PC-3 (cell line): ENCODE results near the gene SNHG17. TPM values are rescaled to one million over a fixed set of nuclear protein-coding genes. Genes with fewer than 3 reads are reported as not detected.

Experiments used
- ATAC-seq: fragments of 200-7000 bp; cut with Tn5 transposase; 2 replicates; pipeline ENCODE4 v1.9.1; 2020; ENCODE audit warnings: mild to moderate bottlenecking, moderate library complexity
- BruUV-seq: library from RNA; stranded (reverse); fragments of 400-500 nt; replicated peaks from 2 replicates; lab custom pipeline; 2021; lab: Mats Ljungman, UMichigan
- CTCF ChIA-PET: fragments of 300-600 bp; sonication (Branson Sonifier 250); formaldehyde crosslinking; loops from one replicate; lab custom pipeline; 2022; ENCODE audit warnings: antibody characterized with exemption; lab: Charles Lee
- POLR2A ChIA-PET: fragments of 300-600 bp; sonication (Branson Sonifier 250); formaldehyde crosslinking; loops from one replicate; lab custom pipeline; 2022; ENCODE audit warnings: antibody characterized with exemption; ENCODE audit not compliant: unreplicated experiment; lab: Charles Lee
- DNase-seq: peaks from one replicate; pipeline ENCODE4 v3.0.0-alpha.2; 2015
- H2AFZ ChIP-seq: fragments of 300-600 bp; sonication (generic); 2 replicates; pipeline ENCODE4 v1.6.0; 2016; ENCODE audit warnings: antibody characterized with exemption, low read length
- H3F3A ChIP-seq: fragments of 300-600 bp; sonication (generic); one replicate; pipeline ENCODE4 v1.6.0; 2017; ENCODE audit warnings: antibody characterized with exemption, low read length, control low read depth, mild to moderate bottlenecking; ENCODE audit not compliant: unreplicated experiment
- H3K27ac ChIP-seq: fragments of 300-600 bp; sonication (generic); 2 replicates; pipeline ENCODE4 v1.5.1; 2016; ENCODE audit warnings: mild to moderate bottlenecking, low read length
- H3K27me3 ChIP-seq: fragments of 300-600 bp; sonication (generic); 2 replicates; pipeline ENCODE4 v1.6.1; 2016; ENCODE audit warnings: low read length, mixed read lengths
- H3K36me3 ChIP-seq: fragments of 300-600 bp; sonication (generic); 2 replicates; pipeline ENCODE4 v1.6.1; 2016; ENCODE audit warnings: low read depth, mixed run types, low read length, mixed read lengths
- H3K4me1 ChIP-seq: fragments of 300-600 bp; sonication (generic); 2 replicates; pipeline ENCODE4 v1.5.1; 2016; ENCODE audit warnings: low read length; ENCODE audit not compliant: insufficient read depth
- H3K4me2 ChIP-seq: fragments of 300-600 bp; sonication (generic); 2 replicates; pipeline ENCODE4 v1.6.0; 2016; ENCODE audit warnings: low read length
- H3K4me3 ChIP-seq: fragments of 300-600 bp; sonication (generic); 2 replicates; pipeline ENCODE4 v1.5.1; 2016; ENCODE audit warnings: mild to moderate bottlenecking, low read length, mixed read lengths
- H3K79me2 ChIP-seq: fragments of 300-600 bp; sonication (generic); 2 replicates; pipeline ENCODE4 v1.6.1; 2017; ENCODE audit warnings: low read length, mixed read lengths
- H3K9ac ChIP-seq: fragments of 300-600 bp; sonication (generic); 2 replicates; pipeline ENCODE4 v1.6.0; 2016; ENCODE audit warnings: mild to moderate bottlenecking, low read length
- H3K9me2 ChIP-seq: fragments of 300-600 bp; sonication (generic); replicated peaks from 2 replicates; pipeline ENCODE4 v1.6.1; 2016; ENCODE audit warnings: mixed run types, low read length, mixed read lengths
- H3K9me3 ChIP-seq: fragments of 300-600 bp; sonication (generic); 2 replicates; pipeline ENCODE4 v1.6.1; 2016; ENCODE audit warnings: low read length, mixed read lengths
- H4K20me1 ChIP-seq: fragments of 300-600 bp; sonication (generic); 2 replicates; pipeline ENCODE4 v1.6.1; 2016; ENCODE audit warnings: low read length, mixed read lengths
- EZH2 ChIP-seq: fragments of 300-600 bp; sonication (generic); IDR thresholded peaks from one replicate; pipeline ENCODE4 v1.6.1; 2017; ENCODE audit warnings: antibody characterized with exemption, mild to moderate bottlenecking, low read length; ENCODE audit not compliant: unreplicated experiment
- EZH2phosphoT487 ChIP-seq: fragments of 300-600 bp; sonication (generic); IDR thresholded peaks from 2 replicates; pipeline ENCODE4 v1.6.1; 2018; ENCODE audit warnings: mild to moderate bottlenecking, antibody characterized with exemption, low read length, borderline replicate concordance
- intact Hi-C: fragments of 100-400 bp; cut with micrococcal nuclease; formaldehyde crosslinking; loops from 2 replicates; pipeline ENCODE4 v1.9.0; 2023
- total RNA-seq: library from RNA; depleted of rRNA; stranded (reverse); fragments of >200 nt; gene quantifications from 2 replicates; pipeline ENCODE4 v1.2.3, GENCODE V29; 2014
- TF ChIP-seq, protein P1 (sequence below): fragments of 300-600 bp; sonication (generic); conservative IDR thresholded peaks from 2 replicates; pipeline ENCODE4 v1.5.1; 2017; ENCODE audit warnings: antibody characterized with exemption, low read depth, mild to moderate bottlenecking, low read length

SNHG17 gene
- total RNA-seq, 1 experiment from 2014 or later: 52.0 TPM

DNA sequence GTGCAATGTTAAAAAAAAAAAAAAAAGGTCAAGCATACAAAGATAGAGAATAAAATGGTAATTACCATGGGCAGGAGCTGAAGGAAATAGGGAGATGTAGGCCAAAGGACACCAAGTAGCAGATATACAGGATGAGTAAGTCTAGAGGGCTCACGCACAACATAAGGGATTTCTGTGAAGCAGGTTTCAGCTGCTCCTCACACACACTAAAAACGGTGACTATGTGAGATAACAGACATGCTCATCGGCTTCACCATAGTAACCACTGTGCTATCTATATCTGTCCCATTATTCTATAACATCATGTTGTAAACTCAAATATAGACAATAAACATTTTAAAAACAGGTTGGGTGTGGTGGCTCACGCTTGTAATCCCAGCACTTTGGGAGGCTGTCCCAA is 11.6 kb downstream of the SNHG17 start:
- intact Hi-C loops: no loop called here
- peaks cover 76% of the 10 kb centered on the region for H4K20me1 ChIP-seq
- H3K9me2 ChIP-seq: no peaks in the 10 kb centered on the region
- no TSS peak for BruUV-seq
- peaks cover 90% of the 10 kb centered on the region for H3K36me3 ChIP-seq
- ChIA-PET CTCF (no interaction called here), POLR2A (no interaction called here)
- H3K27me3 ChIP-seq: no peaks in the 10 kb centered on the region
- H3K79me2 ChIP-seq: peaks cover 62% of the 10 kb centered on the region
- no peak for DNase-seq
- TF ChIP-seq EZH2: no peak
- TF ChIP-seq, protein P1, sequence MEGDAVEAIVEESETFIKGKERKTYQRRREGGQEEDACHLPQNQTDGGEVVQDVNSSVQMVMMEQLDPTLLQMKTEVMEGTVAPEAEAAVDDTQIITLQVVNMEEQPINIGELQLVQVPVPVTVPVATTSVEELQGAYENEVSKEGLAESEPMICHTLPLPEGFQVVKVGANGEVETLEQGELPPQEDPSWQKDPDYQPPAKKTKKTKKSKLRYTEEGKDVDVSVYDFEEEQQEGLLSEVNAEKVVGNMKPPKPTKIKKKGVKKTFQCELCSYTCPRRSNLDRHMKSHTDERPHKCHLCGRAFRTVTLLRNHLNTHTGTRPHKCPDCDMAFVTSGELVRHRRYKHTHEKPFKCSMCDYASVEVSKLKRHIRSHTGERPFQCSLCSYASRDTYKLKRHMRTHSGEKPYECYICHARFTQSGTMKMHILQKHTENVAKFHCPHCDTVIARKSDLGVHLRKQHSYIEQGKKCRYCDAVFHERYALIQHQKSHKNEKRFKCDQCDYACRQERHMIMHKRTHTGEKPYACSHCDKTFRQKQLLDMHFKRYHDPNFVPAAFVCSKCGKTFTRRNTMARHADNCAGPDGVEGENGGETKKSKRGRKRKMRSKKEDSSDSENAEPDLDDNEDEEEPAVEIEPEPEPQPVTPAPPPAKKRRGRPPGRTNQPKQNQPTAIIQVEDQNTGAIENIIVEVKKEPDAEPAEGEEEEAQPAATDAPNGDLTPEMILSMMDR: no peak
- TF ChIP-seq EZH2phosphoT487: no peak
- H3K4me2 ChIP-seq: no peak overlapping the region
- H3F3A ChIP-seq: peaks cover 9% of the 10 kb centered on the region
- no peak overlapping the region for H3K27ac ChIP-seq
- peaks cover 25% of the 10 kb centered on the region for H3K4me1 ChIP-seq
- H3K4me3 ChIP-seq: no peak overlapping the region
- H3K9me3 ChIP-seq: no peaks in the 10 kb centered on the region
- ATAC-seq: no peak
- H2AFZ ChIP-seq: no peak overlapping the region
- H3K9ac ChIP-seq: no peak overlapping the region

DNA sequence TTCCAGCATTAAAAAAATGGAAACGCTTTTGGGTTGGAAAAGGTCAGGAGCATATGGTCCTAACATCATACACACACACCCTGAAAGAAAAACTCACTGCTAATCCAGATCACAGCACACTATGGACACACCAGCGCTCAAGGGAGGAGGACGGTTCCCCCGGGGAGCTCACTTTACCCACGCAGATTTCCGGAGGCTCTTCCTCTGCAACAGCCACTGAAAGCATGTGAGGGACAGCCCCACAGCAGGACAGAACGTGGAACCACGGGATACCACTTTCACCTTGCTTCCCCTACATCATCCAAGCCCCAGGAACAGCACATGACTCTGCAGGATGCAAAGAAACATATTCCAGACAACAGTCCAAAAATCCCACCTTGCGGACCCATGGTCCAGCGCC is 13.2 kb downstream of the SNHG17 start:
- TF ChIP-seq EZH2phosphoT487 (no peak), EZH2 (no peak)
- TF ChIP-seq, protein P1: no peak
- Histone ChIP-seq H3K4me2 (no peak overlapping the region), H3K4me3 (no peak overlapping the region), H3K9me2 (no peaks in the 10 kb centered on the region), H2AFZ (no peak overlapping the region), H3K9ac (no peak overlapping the region), H3K9me3 (no peaks in the 10 kb centered on the region), H3K27me3 (no peaks in the 10 kb centered on the region), H3K79me2 (peaks cover 45% of the 10 kb centered on the region), H4K20me1 (peaks cover 62% of the 10 kb centered on the region), H3F3A (peaks cover 9% of the 10 kb centered on the region), H3K4me1 (peaks cover 10% of the 10 kb centered on the region), H3K27ac (no peak overlapping the region), H3K36me3 (peaks cover 79% of the 10 kb centered on the region)
- CTCF ChIA-PET: no interaction called here
- intact Hi-C loops: no loop called here
- no peak for ATAC-seq
- POLR2A ChIA-PET: no interaction called here
- BruUV-seq: no TSS peak
- DNase-seq: no peak

DNA sequence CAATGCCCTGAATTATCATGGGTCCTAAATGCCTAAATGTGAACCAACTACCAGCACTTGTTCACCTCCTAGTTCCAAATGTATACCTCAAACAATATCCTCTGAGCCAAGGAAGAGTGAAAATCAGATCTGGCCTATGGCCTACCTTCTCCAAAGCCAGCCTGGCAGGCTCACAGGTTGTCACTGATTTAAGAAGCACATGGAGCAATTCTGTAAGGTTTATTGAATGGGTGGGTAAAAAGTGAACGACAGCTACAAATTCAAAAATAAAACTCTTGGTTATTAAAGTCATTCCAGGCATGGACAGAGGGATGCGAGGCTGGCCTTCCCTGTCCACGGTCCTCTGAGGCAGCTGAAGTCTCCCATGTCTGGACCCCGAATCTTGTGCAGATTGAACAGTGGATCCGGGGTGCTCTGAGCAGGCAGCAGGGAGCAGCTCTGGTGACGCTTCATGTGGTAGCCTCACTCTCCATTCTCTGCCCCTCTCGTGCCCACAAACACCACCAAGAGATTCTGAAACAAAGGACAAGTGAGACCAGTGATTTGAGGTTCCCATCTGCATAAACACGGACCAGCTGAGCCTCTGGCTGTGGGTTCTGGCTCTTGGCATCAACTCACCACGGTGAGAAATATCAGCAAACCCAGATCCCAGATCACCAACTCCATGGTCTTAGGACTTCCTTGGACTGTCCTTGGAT is 14.6 kb downstream of the SNHG17 start:
- H3F3A ChIP-seq: peaks cover 4% of the 10 kb centered on the region
- DNase-seq: no peak
- H3K9me2 ChIP-seq: no peaks in the 10 kb centered on the region
- H2AFZ ChIP-seq: no peak overlapping the region
- H3K4me2 ChIP-seq: no peak overlapping the region
- no peak overlapping the region for H3K9ac ChIP-seq
- BruUV-seq: no TSS peak
- H3K9me3 ChIP-seq: no peaks in the 10 kb centered on the region
- no peak overlapping the region for H3K4me3 ChIP-seq
- POLR2A ChIA-PET: no interaction called here
- TF ChIP-seq, protein P1: no peak
- TF ChIP-seq EZH2 (no peak), EZH2phosphoT487 (no peak)
- intact Hi-C loops: no loop called here
- H3K27me3 ChIP-seq: no peaks in the 10 kb centered on the region
- peaks cover 50% of the 10 kb centered on the region for H4K20me1 ChIP-seq
- H3K27ac ChIP-seq: no peak overlapping the region
- H3K36me3 ChIP-seq: peaks cover 73% of the 10 kb centered on the region
- peaks cover 32% of the 10 kb centered on the region for H3K79me2 ChIP-seq
- CTCF ChIA-PET: no interaction called here
- ATAC-seq: no peak
- no peaks in the 10 kb centered on the region for H3K4me1 ChIP-seq
